GM18505 (cell line): Measurements from ENCODE around the gene CPED1.
"Not testable (repeated sequence)": the region's sequence is repeated elsewhere in the genome, so short reads cannot be mapped to it uniquely, and the experiment has no call there.

Source experiments
- ATAC-seq: cut with Tn5 transposase; IDR thresholded peaks from one replicate; pipeline ENCODE4 v1.9.1; 2021; ENCODE audit not compliant: unreplicated experiment
- POLR2A ChIP-seq: IDR thresholded peaks from 4 replicates; pipeline ENCODE4 v1.6.1; 2011; ENCODE audit warnings: borderline replicate concordance; ENCODE audit not compliant: insufficient read depth, insufficient read length; ENCODE audit errors: extremely low read depth

Gene CPED1

DNA sequence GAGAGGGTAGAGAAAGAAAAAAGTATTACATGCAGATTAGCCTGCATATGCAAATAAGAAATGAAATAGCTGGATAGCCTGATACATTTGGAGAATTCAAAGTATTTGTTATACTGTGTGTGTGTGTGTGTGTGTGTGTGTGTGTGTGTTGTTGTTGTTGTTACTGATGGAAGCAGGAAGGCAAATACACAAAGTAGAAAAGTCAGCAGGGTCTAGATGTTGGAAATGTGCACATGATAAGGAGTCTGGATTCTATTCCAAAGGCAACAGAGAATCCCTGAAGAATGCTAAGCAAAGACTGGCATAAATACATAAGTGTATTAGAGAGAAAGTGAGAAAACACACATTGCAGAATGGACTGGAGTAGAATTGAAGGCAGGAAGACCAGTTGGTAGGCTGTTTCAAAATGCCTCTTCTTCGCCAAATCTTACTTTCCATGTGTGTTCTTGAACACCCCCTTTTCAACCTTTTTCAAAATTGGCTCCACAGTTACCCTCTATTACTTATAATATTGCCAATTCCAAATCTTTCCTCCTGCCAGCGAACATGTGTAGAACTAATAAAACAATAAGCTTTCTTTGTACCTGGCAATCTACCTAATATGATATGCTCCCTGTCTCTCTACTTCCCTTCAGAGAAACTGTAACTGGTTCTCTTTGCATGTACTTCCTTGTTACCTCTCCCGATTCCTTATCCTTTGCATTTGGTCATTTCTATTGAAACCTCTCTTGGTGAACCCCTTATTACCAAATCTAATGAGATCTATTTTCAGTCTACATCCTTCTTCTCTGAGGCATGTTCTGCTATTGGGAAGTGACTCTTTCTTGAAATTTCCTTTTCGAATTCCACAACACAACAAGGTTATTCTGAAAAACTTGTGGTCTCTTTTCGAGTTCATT is 6.2 kb downstream of the CPED1 start:
- ATAC-seq = no peak
- no peak for TF ChIP-seq POLR2A

DNA sequence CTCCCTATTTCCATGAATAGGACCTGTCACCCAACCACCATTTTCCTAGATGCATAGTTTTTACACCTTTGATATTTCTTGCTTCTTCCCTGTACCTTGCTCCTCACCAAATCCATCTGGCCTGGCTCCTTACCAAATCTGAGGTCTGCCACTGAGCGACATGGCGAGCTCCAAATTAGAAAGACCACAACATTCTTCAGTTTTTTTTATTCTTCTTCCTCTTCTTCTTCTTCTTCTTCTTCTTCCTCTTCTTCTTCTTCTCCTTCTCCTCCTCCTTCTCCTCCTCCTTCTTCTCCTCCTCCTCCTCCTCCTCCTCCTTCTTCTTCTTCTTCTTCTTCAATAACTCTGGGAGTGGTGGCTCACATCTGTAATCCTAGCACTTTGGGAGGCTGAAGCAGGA is 7.1 kb downstream of the CPED1 start:
- no peak for ATAC-seq
- TF ChIP-seq POLR2A = no peak

DNA sequence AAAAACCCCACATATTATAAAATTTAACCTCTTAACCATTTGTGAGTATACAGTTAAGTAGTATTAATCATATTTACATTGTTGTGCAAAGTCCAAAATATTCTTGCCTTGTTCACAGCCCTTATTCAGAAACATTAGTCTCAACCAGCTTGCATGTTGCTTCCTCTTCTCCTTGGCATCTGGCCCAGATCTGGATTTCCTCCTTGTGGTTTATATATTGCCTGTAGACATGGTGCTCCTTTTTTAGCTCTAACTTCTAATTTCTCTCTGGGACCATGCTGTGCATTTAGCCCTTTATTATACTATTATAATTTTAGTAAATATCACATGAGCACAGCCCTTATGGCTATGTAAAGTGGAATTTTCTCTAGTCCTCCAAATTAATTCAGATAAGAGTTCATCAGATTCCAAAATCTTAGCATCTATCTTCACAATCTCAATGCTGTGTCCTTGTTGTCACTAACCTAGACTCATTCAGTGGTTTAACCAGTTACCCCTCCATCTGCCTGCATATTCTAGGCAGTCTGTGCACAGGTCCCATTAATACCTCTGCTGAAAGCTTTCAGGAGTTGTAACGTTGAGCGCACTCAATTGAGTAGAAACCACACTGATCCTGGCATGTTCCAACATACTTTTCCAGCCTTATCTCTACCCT is 7.9 kb downstream of the CPED1 start:
- TF ChIP-seq POLR2A = no peak
- ATAC-seq = peak; percentile 87

DNA sequence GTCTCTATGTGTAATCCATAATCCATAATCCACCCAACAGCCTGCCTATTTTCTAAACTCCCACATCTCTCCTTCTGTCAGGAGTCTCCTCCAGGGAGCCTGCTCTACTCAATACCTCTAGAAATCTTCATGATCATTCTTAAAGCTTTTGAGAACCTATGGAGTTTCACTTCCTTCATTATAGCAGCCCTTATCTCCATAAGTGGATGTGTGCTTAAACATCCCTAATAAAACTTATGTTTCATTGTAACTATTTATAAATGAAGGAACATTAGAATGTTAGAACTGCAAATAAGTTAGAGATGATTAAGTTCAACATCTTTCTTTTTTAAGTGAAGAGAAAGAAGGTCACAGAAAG is 8.5 kb downstream of the CPED1 start:
- no peak for TF ChIP-seq POLR2A

DNA sequence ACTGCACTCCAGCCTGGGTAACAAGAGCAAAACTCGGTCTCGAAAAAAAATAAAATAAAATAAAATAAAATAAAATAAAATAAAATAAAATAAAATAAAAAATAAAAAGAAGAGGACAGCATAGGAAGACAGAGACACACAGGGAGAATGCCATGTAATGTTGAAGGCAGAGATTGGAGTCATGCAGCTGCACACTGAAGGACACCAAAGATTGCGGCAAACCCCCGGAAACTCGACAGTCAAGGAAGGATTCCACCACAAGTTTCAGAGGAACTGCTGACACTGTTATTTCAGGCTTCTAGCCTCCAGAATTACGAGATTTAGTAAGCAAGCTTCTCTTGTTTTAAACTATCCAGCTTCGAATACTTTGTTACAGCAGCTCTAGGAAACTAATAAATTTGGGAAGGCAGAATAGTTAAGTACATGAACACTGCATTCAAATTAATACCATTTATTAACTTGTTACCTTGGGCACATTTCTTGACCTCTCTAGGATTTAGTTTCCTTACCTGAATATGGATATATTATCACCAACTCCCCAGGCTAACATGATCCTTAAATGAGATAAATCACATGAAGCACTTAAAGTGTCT is 9.5 kb downstream of the CPED1 start:
- ATAC-seq = no peak
- TF ChIP-seq POLR2A = no peak

More for the DNA sequence above, 8.5 kb downstream of the CPED1 start:
- ATAC-seq = peak; percentile 42

DNA sequence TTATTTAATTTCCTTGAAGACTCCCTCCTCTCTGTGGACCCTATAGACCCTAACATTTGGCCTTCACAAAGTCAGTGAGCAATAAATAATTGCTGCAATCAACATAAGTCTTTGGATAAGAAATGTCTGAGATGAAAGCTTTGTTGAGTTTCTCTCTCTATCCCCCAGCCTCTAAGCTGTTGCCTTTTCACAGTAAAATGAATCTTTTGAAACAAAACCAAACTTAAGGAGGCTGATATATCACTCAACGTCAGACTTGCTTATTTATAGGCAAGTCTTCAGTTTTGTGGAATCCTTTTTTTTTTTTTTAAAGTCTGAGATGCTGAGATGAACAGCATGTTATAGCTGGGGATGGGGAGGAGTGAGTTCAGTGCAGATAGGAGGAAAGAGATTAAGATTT is 10.0 kb downstream of the CPED1 start:
- no peak for TF ChIP-seq POLR2A
- ATAC-seq = no peak

DNA sequence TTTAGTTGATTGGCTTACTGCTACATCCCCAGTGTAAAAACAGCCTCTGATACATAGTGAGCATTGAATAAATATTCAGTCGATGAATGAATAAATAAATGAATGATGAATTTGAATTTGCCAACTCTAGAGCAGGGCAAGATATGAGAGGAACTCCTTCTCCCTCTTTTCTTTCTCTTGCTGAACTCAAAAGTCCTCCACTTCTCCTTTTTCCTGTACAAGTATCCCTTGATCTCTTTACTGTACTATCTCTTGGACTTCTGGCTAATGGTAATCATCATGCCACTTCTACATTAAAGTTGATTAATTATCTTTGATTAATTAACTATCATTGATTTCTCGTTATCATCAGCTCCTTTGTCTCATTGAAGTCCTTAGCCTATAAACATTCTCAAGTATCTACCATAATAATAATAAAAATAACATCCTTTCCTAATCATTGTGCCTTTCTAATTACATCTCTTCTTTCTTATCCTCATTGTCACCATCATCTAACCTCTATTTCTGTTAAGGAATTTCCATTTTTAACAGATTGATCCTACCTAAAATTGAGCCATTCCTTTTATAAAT is 10.6 kb downstream of the CPED1 start:
- ATAC-seq = no peak
- TF ChIP-seq POLR2A = no peak

DNA sequence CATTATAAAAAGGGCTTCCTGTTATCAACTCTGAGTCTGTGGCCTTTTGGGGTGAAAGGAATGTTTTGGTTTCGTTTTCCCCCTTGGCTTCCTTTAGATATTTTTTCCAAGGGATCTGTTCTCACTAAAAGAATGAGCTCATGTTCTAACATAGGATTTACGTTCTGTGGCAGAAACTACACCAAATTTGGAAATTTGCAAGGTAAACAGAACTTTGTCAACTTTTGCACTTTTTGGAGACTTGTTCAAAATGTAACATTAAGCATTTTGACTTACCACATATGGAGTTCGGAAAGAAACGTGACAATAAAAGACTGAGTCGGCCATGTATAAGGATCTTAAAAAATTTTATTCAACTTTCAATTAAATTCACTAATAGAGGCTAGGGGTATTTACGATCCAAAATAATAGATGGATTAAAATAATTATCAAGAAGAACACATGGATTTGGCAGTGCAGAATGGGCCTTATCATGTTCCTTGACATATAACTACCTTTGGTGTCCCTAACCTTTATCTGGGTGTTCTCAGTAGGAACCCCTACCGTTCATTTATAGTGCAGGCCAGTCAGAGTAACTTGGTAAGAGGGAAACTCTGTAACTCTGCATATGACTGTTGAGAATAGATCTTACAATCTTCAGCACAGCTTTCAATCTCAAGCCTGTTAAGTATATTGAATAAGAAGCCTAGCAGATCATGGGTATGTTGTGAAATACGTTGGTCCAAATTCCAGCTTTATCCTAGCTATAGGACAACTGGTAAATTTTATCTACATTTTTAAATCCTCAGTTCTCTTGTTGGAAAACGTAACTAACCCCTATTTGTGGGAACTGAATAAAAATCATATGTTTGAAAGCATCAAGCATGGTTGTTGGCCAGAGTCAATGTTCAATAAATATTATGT is 11.8 kb downstream of the CPED1 start:
- ATAC-seq = no peak
- no peak for TF ChIP-seq POLR2A

DNA sequence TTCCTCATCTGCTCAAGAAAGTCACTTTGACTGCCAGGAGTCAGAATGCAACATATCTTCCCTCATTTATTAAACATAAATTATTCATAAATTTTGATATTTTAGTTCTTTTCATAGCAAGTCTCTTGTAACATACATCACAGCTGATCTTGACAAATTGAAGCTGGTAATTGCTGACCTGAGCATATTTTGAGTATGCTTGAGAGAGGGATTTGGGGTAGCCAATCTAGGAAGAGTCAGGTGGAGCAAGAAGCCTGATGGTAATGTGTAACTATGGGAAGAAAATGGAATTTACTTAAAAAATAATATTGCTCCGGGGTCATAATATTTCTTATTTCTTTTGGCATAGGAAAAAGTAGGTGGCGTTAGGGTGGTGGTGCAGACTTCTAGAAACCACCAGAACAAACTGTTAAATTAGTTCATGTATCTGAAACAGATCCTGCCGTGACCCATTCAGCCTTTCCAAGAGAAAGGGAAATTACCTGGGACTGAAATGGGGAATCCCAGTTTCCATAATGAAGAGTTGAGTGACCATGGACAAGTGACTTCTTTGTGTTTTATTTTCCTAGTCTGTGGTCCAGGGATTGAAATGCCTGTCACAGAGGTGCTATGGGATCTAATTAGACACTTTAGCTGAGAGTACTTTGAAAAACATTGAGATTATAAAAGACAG is 12.9 kb downstream of the CPED1 start:
- ATAC-seq = no peak
- TF ChIP-seq POLR2A = no peak

DNA sequence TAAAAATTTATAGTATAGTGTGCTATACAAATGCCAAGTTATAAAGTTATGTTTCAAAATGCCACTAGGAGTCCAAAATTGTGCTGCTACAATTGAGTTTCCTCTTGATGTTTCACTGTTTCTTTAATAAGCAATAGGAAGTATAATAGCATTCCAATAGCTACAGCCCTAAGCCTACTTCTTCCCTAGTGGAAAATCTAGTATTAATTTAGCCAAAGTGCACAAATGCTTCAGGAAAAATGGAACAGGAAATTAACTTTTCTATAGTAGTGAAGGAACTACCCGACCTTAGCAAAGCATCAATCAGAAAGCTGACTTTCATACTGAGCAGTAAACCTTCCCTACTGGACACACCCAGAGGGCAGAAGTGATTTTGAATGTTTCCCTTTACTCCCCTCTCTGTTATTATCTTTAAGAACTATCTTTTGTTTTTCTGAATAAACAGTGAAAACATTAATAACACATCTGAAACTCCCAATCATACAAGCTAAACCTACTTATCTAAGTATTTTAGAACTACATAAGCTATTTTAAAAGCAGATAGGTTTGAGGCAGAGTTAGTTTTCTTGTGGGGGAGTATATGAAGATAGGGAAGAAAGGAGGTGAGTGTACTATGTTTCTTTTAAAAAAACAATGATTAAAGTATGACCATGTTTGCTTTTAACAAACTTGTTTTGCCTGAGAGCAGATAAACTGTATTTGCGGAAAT is 13.7 kb downstream of the CPED1 start:
- no peak for ATAC-seq
- no peak for TF ChIP-seq POLR2A

DNA sequence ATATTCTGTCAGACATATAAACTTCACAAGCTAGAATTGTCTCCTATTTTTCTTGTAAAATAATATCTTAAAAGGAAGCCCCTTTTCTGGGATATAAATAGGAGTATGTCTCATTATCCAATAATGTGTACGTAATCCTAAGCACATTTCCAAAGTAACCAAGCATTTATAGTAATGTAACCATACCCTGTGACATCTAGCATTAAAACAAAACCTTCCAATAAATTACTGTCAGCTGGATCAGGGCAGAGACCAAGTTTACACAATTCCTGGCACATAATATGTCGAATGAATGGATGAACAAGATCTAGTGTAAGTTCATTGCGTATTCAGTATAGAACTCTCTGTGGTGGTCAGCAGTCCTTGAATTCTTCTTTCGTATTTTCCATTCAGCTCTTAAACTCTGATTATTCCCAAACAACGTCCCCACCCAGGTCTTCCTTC is 14.3 kb downstream of the CPED1 start:
- no peak for TF ChIP-seq POLR2A
- ATAC-seq = no peak

DNA sequence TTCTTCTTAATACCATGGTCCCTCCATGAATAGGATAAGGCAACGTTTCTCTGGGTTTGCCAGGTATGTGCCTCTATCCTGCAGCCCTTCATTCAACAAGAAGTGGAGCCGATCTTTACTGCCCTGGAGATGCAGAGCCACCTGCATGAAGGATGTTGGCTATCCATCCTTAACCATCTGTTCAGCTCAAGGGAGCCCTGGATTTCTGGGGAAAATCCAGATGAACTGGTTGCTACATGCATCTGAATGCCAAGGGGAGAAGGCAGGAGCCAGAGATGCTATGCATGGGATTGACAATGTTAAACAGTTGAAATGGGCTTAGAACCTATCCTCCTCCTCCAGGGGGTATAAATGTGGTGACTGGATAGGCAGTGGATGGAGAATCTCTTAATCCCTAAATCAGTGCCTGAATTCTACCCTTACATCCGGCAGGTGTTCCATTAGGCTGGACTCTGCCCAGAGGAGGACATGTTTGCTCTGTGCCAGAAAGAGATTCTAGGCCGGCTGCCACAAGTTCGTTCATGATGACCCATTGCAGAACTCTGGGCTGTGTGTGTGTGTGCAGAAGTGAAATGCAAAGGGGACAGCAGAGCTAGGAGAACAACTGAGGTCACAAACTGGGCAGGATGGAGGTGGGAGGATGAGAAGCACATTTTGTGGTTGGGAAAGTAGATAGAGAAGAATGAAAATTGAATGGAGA is 15.6 kb downstream of the CPED1 start:
- ATAC-seq = no peak
- no peak for TF ChIP-seq POLR2A

DNA sequence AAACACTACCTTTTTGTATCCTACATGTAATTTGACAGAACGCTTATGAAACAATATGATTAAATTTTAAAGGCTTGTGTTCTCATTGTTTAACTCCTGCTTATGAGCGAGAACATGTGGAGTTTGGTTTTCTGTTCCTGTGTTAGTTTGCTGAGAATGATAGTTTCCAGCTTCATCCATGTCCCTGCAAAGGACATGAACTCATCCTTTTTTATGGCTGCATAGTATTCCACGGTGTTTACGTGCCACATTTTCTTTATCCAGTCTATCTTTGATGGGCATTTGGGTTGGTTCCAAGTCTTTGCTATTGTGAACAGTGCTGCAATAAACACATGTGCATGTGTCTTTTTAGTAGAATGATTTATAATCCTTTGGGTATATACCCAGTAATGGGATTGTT is 16.5 kb downstream of the CPED1 start:
- ATAC-seq = not testable (repeated sequence)
